Left hindlimb (tissue), 1 donor: ENCODE results near the gene VPS26A.
"Not testable (repeated sequence)": the region's sequence is repeated elsewhere in the genome, so short reads cannot be mapped to it uniquely, and the experiment has no call there.

Source experiments
- DNase-seq: peaks from one replicate; pipeline ENCODE4 v3.0.0-alpha.2; 2018

The VPS26A gene

DNA sequence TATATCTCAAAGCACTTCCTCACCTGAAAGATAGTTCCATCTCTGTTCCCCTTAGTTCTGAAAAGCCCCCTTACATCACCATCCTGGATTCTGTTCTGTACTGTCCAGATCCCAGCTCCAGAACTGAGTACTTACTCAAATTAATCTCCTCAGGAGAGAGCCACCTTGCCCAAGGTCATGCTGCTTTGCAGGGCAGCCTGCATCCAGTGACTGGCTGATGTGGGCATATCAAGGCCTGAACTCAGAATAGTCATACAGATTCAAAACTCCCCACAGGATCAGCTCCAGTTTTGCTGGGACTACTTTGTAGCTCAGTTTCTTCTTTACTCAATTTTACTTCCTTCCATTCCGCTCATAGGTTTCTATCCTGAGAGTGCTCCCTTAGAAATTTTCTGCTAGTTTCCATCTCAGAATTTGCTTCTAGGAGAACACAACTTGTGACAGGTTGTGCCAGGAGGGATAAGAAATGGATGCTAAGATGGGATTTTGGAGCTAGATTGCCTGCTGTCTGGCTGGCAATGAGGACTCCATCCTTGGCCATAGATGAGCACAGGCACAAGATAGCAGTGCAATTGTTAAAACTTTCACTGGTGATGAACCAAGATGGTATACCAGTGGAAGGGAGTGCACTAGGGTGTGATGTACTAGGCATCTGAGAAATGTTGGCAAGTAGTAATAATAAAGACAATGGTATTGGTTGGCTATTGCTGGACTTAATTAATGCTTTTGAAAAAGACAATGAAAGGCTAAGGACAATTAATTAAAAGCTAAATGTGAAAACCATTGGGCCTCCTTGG, 18.8 kb upstream of the VPS26A start:
- no peak for DNase-seq

GRCh38 chr10:69107176-69107490, 16.8 kb upstream of the VPS26A start:
- no peak for DNase-seq

DNA sequence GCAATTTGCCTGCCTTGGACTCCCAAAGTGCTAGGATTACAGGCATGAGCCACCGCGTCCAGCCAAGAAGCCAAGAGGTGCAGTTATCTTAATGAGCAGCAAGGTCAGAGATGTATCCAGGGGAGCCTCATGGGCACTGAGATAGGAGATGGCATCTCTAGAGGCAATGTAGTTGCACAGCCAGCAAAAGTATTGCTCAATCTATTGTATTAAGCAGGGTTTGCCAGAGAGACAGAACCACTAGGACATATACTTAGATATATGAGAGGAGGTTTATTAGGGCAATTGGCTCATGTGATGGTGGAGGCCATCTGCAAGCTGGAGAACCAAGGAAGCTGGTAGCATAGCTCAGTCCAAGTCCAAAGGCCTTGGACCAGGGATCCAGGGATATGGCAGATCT, 16.3 kb upstream of the VPS26A start:
- DNase-seq = no peak

- DNase-seq = no peak
These were observed 4.1 kb upstream of the VPS26A start for GRCh38 chr10:69119896-69120295.

DNA sequence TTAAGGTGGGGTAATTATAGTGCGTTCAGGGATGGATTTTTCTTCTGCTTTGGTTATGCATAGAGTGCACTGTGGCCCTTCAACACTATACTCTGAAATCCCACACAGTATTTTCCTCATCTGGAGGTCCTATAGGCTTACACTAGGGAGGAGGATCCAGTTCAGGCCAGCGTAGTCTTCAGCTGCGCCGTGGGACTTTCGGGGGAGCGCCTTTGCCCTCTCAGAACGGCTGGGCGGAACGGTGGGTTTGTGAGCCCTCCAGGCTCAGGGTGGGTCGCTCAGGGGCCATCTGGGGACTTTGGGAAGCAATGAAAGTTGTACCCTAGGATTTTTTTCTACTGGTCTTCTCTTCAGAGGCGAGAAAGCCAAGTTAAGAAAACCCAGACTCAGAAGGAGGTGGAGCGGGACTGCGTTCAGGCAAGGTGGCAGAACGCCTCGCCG, 652 bp upstream of the VPS26A start:
- no peak for DNase-seq

DNA sequence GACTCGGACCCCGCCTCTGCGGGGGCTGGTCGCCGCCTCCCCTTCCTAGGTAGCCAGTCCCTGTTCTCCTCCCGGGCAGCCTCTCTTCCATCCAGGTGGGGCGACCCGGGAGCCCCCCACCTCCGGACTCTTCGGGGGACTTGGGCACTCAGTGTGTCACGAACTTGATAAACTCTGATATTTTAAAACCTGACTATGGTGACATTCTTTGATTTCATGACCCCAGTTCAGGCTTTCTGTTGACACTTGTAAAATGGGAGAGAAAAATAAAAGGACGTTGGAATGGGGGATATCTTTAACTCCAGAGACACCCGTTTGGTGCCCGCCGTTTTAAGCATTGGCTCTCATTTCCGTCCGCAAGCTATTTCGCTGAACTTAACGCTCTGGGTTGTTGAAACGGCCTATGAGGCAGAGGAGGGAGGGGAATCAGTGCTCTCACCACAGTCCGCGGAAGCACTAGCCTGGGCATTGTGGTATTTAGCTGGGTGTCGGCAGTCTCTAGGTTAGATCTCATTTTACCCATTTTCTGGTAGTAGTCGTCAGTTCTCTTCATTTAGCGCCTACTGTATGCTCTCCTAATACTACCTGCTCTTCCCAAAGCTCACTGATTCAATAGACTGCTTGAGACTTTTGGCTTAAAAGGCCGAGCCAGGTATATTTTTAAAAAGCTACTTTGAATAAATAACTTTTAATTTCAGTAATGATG, 738 bp downstream of the VPS26A start:
- peak; percentile 44 for DNase-seq

GRCh38 chr10:69125554-69125953, 1.6 kb downstream of the VPS26A start:
- DNase-seq = no peak

DNA sequence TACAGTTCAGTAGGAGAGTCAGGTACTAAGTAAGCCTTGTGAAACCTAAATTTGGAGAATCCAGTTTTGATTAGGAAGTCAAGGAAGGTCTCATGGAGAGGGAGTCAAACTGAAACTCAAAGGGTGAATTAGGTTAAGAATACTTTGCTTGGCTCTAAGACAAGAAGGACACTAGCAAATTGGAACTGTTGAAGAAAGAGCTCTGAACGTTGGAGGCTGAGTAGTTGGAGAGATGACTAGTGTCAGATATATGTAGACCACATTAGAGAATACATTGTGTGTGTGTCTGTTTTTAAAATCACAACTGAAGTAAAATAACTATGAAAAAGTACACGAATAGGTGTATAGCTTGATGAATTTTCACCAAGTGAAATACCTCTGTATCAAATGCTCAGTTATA, 6.3 kb downstream of the VPS26A start:
- no peak for DNase-seq

DNA sequence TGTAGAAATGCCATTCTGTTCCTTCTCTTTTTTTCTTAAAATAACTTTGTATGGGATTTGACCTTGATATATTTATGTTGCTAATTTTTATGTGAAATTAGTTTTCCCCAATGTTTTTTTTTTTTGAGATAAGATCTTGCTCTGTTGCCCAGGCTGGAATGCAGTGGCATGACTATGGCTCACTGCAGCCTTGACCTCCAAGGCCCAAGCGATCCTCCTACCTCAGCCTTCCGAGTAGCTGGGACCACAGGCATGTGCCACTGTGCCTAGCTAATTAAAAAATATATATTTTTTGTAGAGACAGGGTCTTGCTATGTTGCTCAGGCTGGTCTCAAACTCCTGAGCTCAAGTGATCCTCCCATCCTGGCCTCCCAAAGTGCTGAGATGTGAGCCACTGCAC, 16.0 kb downstream of the VPS26A start:
- DNase-seq = no peak

DNA sequence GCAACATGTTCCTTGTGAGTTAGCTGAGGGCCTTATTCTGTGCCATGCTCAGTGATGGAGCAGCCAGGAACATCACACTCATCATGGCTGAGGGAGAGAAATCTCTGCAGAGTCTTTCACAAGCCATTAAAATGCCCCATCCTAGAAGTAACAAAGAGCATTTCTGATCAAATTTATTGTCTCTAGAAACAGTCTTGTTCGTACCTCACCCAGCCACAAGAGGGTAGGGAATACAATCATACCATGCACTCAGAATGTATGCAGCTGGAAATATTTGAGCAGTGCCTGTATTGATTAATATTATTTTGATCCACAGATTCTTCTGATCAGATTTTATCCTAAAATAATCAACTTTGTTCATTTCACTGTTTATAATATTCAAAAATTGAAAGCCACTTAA, 17.3 kb downstream of the VPS26A start:
- no peak for DNase-seq

- not testable (repeated sequence) for DNase-seq
These were observed 18.1 kb downstream of the VPS26A start for GRCh38 chr10:69142074-69142473.

DNA sequence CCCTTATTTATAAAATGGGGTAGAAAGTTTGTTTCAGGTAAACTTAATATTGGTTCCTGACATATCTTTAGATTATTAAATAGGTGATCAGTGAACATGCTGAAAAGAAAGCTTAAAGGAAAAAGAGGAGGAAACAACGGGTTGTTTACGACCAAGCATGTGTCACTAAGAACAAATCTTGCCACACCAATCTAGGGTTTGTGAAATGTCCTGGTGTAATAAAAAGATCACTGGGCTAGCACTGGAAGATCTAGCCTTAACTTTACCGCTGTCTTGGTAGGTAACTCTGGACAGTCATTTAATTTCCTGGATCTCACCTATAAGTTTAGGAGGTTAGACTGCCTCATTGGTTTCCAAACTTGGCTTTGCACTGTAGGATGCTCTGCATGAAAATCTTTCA, 19.0 kb downstream of the VPS26A start:
- no peak for DNase-seq

GRCh38 chr10:69145329-69145728, 21.4 kb downstream of the VPS26A start:
- no peak for DNase-seq

GRCh38 chr10:69145864-69146263, 21.9 kb downstream of the VPS26A start:
- DNase-seq = no peak

- no peak for DNase-seq
These were observed 22.8 kb downstream of the VPS26A start for GRCh38 chr10:69146759-69147158.

- no peak for DNase-seq
These were observed 28.0 kb downstream of the VPS26A start for GRCh38 chr10:69151984-69152383.

DNA sequence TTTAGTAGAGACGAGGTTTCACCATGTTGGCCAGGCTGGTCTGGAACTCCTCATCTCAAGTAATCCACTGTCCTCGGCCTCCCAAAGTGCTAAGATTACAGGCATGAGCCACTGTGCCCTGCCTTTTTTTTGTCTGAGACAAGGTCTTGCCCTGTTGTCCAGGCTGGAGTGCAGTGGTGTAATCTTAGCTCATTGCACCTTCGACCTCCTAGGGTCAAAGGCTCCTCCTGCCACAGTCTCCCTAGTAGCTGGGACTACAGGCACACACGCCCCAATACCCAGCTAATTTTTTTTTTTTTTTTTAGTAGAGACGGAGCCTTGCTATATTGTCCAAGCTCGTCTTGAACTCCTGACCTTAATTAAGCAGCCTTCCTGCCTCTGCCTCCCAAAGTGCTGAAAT, 29.2 kb downstream of the VPS26A start:
- DNase-seq = no peak

DNA sequence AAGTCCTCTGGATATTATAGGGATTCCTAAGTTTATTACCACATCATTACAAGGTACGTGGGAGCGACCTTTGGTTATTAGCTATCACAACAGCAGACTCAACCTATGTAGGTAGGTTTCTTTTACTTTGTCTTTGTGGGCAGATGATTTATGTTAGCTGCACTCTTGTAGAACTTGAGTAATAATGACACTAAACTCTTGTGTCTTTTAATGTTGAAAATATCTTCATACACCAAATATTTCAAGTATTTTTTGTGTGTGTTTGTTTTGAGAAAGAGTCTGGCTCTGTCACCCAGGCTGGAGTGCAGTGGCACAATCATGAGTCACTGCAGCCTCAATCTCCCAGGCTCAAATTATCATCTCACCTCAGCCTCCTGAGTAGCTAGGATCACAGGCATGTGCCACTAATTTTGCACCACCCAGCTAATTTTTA, 36.8 kb downstream of the VPS26A start:
- no peak for DNase-seq

- DNase-seq = no peak
These were observed 44.5 kb downstream of the VPS26A start for GRCh38 chr10:69168493-69168892.

GRCh38 chr10:69172241-69172982, 48.4 kb downstream of the VPS26A start:
- DNase-seq = no peak

DNA sequence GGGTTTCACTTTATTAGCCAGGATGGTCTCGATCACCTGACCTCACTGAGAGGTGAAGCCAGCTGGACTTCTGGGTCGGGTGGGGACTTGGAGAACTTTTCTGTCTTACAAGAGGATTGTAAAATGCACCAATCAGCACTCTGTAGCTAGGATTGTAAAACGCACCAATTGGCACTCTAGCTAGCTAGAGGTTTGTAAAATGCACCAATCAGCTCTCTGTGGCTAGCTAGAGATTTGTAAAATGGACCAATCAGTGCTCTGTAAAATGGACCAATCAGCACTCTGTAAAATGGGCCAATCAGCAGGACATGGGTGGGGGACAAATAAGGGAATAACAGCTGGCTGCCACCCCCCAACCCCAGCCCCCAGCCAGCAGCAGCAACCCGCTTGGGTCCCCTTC, 51.3 kb downstream of the VPS26A start:
- DNase-seq = not testable (repeated sequence)

GRCh38 chr10:69176823-69177222, 52.8 kb downstream of the VPS26A start:
- no peak for DNase-seq

DNA sequence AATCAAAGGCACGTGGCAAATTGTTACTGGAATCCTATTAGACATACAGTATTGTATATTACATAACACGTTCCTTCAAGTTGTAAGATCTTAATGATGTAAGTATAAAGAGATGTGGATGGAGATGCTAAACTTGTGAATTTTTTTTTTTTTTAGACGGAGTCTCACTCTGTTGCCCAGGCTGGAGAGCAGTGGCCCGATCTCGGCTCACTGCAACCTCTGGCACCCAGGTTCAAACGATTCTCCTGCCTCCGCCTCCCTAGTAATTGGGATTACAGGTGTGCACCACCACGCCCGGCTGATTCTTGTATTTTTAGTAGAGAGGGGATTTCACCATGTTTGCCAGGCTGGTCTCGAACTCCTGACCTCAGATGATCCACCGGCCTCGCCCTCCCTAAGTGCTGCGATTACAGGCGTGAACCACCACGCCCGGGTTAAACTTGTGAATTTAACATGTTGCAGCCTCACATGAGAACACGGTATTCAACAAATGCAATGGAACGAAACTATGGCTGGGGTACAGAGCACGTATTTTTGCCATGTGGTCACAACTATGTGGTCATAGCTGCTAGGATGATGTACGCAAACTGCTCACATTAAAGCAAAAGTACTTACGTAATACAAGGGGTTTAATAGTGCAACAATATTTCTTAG, 55.2 kb downstream of the VPS26A start:
- no peak for DNase-seq
